ES-I3 (cell line): ENCODE data around the gene PRKCH.
A peak's percentile ranks its signal among the peaks of the same experiment; 100 is the strongest.
"Not testable (repeated sequence)": the region's sequence is repeated elsewhere in the genome, so short reads cannot be mapped to it uniquely, and the experiment has no call there.

Experiments
- H3K36me3 ChIP-seq: 2 replicates; pipeline ENCODE4 v1.6.1; 2013; ENCODE audit warnings: mild to moderate bottlenecking, low read length, control low read depth, moderate library complexity; ENCODE audit not compliant: insufficient read depth
- H3K4me1 ChIP-seq: 2 replicates; pipeline ENCODE4 v1.6.1; 2013; ENCODE audit warnings: mild to moderate bottlenecking, control low read depth, low read length; ENCODE audit not compliant: insufficient read depth
- H3K9ac ChIP-seq: 2 replicates; pipeline ENCODE4 v1.6.1; 2013; ENCODE audit warnings: low read depth, mild to moderate bottlenecking, low read length, moderate library complexity
- H3K9me3 ChIP-seq: 2 replicates; pipeline ENCODE4 v1.6.1; 2013; ENCODE audit warnings: mild to moderate bottlenecking, low read length, moderate library complexity; ENCODE audit not compliant: control insufficient read depth, insufficient read depth

Gene PRKCH

GRCh38 chr14:61455351-61455750, 134.0 kb downstream of the PRKCH start:
- no peaks in the 10 kb centered on the region for H3K9me3 ChIP-seq
- no peaks in the 10 kb centered on the region for H3K36me3 ChIP-seq
- H3K4me1 ChIP-seq = peaks cover 4% of the 10 kb centered on the region; the same call in 1 of the 2 replicates
- H3K9ac ChIP-seq = no peak overlapping the region

DNA sequence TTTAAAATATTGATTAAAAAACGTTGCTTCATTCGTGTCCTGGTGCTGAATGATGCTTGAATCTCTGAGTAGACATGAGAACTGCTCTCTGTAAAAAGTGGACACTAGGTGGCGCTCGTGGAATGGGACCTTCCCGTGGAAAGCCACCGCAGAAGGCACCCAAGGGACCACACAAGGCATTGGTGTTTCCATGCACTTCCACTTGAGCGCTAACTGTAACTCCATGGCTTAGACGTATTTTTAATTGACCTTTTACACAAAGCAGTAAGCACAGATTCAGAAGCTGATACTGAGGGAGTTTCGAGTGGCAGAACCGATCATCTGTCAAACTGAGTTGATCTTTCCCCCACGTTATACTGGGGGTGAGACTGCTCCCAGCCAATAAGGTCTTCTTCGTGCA, 135.3 kb downstream of the PRKCH start:
- no peaks in the 10 kb centered on the region for H3K36me3 ChIP-seq
- no peaks in the 10 kb centered on the region for H3K9me3 ChIP-seq
- H3K9ac ChIP-seq = no peak overlapping the region
- H3K4me1 ChIP-seq = peaks cover 4% of the 10 kb centered on the region; the same call in 1 of the 2 replicates

DNA sequence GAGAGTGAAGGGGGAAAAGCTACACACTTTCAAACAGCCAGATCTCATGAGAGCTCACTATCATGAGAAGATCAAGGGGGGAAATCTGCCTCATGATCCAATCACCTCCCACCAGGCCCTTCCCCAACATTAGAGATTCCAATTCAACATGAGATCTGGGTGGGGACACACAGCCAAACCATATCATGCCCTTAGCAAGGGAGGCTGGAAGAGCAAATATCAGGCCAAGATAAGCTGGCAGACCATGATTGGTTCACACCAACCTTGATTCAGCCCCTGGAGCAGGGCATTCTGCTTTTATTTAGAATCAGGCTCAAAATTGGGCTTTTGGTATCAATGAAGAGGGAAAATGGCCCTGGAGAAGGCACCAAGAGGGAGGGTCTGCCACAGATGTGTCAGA, 137.4 kb downstream of the PRKCH start:
- H3K9me3 ChIP-seq = no peaks in the 10 kb centered on the region
- peaks cover 14% of the 10 kb centered on the region for H3K4me1 ChIP-seq
- no peak overlapping the region for H3K9ac ChIP-seq
- H3K36me3 ChIP-seq = no peaks in the 10 kb centered on the region

DNA sequence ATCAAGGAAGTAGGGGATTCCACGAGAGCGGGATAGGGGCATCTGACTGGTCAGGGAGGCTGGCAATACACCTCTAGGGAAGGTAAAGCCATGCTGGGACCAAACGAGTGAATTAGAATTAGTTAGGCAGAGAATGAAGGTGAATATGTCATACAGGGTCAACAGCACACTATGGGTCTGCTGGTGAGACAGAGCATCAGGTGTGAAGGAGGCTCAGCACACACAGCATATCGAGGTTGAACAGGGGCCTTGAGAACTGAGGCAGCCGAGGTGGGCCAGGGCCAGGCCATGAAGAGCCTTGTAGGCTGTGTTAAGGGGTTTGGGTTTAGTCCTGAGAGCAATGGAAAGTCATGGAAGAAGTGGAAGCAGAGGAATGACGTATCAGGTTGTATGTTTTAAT, 137.8 kb downstream of the PRKCH start:
- Histone ChIP-seq H3K36me3 (no peaks in the 10 kb centered on the region), H3K4me1 (peaks cover 14% of the 10 kb centered on the region), H3K9me3 (no peaks in the 10 kb centered on the region)

GRCh38 chr14:61460063-61460462, 138.7 kb downstream of the PRKCH start:
- H3K9me3 ChIP-seq = no peaks in the 10 kb centered on the region
- H3K9ac ChIP-seq = no peak overlapping the region
- H3K4me1 ChIP-seq = peaks cover 9% of the 10 kb centered on the region
- H3K36me3 ChIP-seq = no peaks in the 10 kb centered on the region

More for the DNA sequence above, 137.8 kb downstream of the PRKCH start:
- no peak overlapping the region for H3K9ac ChIP-seq

DNA sequence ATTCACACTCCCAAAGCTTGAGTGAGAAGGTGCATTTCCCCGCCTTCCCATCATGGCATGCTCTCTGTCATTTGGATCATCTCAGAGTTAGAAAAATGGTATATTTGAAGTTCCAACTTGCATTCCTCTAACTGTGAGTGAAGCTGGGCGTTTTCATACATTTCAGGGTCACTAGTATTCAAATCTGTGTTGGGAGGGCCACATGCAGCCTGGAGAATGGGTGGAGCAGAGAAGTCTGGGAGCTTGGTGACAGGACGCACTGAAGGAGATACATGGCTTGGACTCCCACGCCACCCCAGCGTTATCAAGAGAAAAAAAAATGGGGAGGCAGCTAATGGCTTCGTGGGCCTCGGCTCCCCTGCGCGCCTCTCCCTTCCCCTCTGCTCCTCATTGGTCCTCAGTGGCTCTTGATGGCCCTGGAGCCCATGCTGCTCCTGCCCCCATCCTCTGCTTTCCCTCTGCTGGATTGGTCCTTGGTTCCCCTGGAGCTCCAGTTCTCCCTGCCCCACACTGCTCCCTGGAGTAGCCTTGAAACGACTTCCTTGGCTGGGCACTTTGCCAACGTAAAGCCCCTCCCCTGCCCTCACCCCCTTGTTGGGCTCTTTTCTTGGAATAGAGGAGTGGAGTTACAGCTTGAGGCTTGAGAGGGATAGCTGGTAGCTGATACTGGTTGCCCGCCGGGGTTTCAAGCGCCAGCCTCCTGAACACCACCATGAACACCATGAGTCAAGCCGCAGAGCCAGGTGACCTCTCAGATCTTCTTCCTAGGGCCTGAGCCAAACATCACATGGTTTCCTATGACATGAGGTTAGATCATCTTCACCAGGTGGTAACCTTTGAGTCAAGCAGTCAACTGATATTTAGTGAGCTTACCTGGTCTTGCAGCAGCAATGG, 139.6 kb downstream of the PRKCH start:
- H3K9me3 ChIP-seq = no peaks in the 10 kb centered on the region
- no peak overlapping the region for H3K9ac ChIP-seq
- no peaks in the 10 kb centered on the region for H3K36me3 ChIP-seq
- H3K4me1 ChIP-seq = peaks cover 13% of the 10 kb centered on the region

DNA sequence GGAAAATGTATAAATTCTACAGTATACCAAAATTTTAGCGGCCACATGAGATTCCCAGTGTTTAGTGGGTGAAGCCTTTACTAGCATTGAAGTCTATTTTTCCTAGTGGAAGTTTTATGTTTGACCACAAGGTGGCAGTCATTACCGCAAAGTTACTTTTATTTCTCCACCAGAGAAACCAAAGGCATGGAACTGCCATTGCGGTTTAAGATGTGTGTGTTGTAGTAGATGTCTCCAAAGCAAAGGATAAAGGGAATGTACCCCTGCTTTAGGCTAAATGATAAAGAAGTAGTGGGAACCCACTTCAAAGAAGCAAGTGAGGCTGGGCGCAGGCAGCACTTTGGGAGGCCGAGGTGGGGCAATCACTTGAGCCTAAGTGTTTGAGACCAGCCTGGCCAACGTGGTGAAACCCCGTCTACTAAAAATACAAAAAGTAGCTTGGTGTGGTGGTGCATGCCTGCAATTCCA, 140.5 kb downstream of the PRKCH start:
- Histone ChIP-seq H3K4me1 (peaks cover 20% of the 10 kb centered on the region), H3K9ac (no peak overlapping the region), H3K36me3 (no peaks in the 10 kb centered on the region), H3K9me3 (no peaks in the 10 kb centered on the region)

DNA sequence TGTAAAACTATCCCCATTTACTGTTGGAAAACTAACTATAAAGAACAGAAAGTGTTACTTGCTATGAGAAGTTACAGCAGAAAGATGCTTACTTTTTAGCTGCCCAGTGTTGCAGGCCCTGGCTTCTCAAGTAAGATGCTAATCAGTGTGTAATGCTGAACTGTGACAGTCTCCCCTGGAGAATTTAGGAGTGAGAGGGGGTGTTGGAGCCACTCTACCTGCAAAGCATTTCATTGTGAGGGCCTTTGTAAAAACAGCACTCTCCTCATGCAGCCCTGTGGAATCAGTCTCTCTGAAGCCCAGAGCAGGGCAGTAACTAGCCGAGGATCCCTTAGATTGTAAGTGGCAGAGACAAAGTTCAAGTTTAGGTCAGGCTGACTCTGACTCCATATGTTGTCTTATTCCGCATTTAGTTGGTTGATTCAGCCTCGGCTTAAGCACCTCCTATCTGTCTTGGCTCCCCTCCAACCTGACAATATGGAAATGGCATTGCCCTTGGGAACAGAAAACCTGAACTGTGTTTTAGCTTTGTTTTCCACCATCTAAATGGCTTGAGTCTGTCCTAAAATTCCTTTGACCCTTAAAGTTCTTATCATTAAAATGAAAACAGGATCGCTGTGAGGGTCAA, 141.3 kb downstream of the PRKCH start:
- Histone ChIP-seq H3K36me3 (no peaks in the 10 kb centered on the region), H3K9me3 (no peaks in the 10 kb centered on the region), H3K9ac (no peak overlapping the region), H3K4me1 (peaks cover 22% of the 10 kb centered on the region)

GRCh38 chr14:61463664-61464285, 142.4 kb downstream of the PRKCH start:
- H3K36me3 ChIP-seq = no peaks in the 10 kb centered on the region
- H3K4me1 ChIP-seq = peaks cover 22% of the 10 kb centered on the region
- no peak overlapping the region for H3K9ac ChIP-seq
- no peaks in the 10 kb centered on the region for H3K9me3 ChIP-seq

DNA sequence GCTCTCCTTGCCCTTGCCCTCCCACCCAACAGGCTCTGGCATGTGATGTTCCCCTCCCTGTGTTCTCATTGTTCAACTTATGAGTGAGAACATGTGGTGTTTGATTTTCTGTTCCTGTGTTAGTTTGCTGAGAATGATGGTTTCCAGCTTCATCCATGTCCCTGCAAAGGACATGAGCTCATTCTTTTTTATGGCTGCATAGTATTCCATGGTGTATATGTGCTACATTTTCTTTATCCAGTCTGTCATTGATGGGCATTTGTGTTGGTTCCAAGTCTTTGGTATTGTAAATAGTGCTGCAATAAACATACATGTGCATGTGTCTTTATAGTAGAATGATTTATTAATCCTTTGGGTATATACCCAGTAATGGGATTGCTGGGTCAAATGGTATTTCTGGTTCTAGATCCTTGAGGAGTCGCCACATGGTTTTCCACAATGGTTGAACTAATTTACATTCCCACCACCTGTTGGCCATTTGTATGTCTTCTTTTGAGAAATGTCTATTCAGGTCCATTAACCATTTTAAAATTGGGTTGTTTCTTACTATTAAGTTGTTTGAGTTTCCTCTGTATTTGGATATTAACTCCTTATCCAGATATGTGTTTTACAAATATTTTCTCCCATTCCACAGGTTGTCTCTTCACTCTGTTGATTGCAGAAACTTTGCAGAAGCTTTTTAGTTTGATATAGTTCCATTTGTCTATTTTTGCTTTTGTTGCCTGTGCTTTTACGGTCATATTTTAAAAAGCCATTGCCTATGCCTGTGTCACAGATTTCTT, 143.4 kb downstream of the PRKCH start:
- H3K4me1 ChIP-seq = peaks cover 28% of the 10 kb centered on the region
- H3K9ac ChIP-seq, H3K36me3 ChIP-seq, H3K9me3 ChIP-seq: not testable (repeated sequence)

GRCh38 chr14:61466249-61466904, 145.0 kb downstream of the PRKCH start:
- H3K9me3 ChIP-seq = no peaks in the 10 kb centered on the region
- H3K4me1 ChIP-seq = peaks cover 43% of the 10 kb centered on the region
- peak overlapping the region; percentile 21 for H3K9ac ChIP-seq
- no peaks in the 10 kb centered on the region for H3K36me3 ChIP-seq

- H3K9ac ChIP-seq = peak overlapping the region; percentile 21
- H3K9me3 ChIP-seq = no peaks in the 10 kb centered on the region
- no peaks in the 10 kb centered on the region for H3K36me3 ChIP-seq
- H3K4me1 ChIP-seq = peaks cover 48% of the 10 kb centered on the region
Measured at GRCh38 chr14:61466905-61467280, 145.5 kb downstream of the PRKCH start.

- Histone ChIP-seq H3K4me1 (peaks cover 52% of the 10 kb centered on the region), H3K9ac (no peak overlapping the region), H3K9me3 (no peaks in the 10 kb centered on the region), H3K36me3 (no peaks in the 10 kb centered on the region)
Measured at GRCh38 chr14:61467296-61467695, 145.9 kb downstream of the PRKCH start.
